K562 (cell line): ENCODE data around the gene DOK3. TPM values are rescaled to one million over a fixed set of nuclear protein-coding genes. Genes with fewer than 3 reads are reported as not detected.
A peak's percentile ranks its signal among the peaks of the same experiment; 100 is the strongest.

ENCODE experiments used
- ATAC-seq: fragments of 200-7000 bp; cut with Tn5 transposase; 3 replicates; pipeline ENCODE4 v1.9.1; 2020; ENCODE audit warnings: moderate library complexity
- BruUV-seq: library from RNA; stranded (reverse); fragments of 400-500 nt; replicated peaks from 2 replicates; lab custom pipeline; 2021; lab: Mats Ljungman, UMichigan
- CTCF ChIA-PET: fragments of 300-600 bp; formaldehyde crosslinking; extraction: SDS; loops from one replicate; lab custom pipeline; 2021; ENCODE audit warnings: low intra/inter-chr PET ratio; lab: Yijun Ruan, JAX
- POLR2A ChIA-PET: fragments of 300-600, 350-650 bp; sonication (Branson Sonifier 250); formaldehyde crosslinking; extraction: SDS; loops from one replicate; lab custom pipeline; 2021; ENCODE audit warnings: antibody characterized with exemption, inconsistent platforms; lab: Yijun Ruan, JAX
- DNase-seq, 4 experiments: peaks; one replicate each; pipeline versions ENCODE4 v3.0.0 to v3.0.0-alpha.2; 2011 to 2018; ENCODE audit warnings: low spot score in 3 of 4, mixed read lengths in 3 of 4; ENCODE audit errors: extremely low read depth in 1 of 4
- FAIRE-seq: peaks from 2 replicates; lab custom pipeline; 2011; peaks lifted over from hg19 to GRCh38; lab: Jason Lieb, UNC
- H2AFZ ChIP-seq: 2 replicates; pipeline ENCODE4 v1.6.0; 2011; ENCODE audit warnings: low read depth, low read length, control low read depth, inconsistent platforms
- H3K27ac ChIP-seq: fragments of 200-600 bp; 3 replicates; pipeline ENCODE4 v1.8.0; 2011; ENCODE audit warnings: low read depth, mild to moderate bottlenecking, control low read depth, inconsistent platforms, low read length, moderate library complexity, mixed read lengths; ENCODE audit errors: extremely low read depth
- H3K27me3 ChIP-seq, 2 experiments: fragments of 300-600 bp in 1 of 2; 2 replicates in 1 of 2; 3 replicates in 1 of 2; pipeline versions ENCODE4 v1.6.0 to v1.8.0; 2011; ENCODE audit warnings: inconsistent platforms in 2 of 2, low read length in 2 of 2, mild to moderate bottlenecking in 1 of 2, mixed read lengths in 1 of 2, moderate library complexity in 1 of 2; ENCODE audit not compliant: control insufficient read depth in 2 of 2, insufficient read depth in 2 of 2
- H3K36me3 ChIP-seq: fragments of 300-600 bp; 3 replicates; pipeline ENCODE4 v1.8.0; 2011; ENCODE audit warnings: mild to moderate bottlenecking, low read length, inconsistent platforms; ENCODE audit not compliant: control insufficient read depth, insufficient read depth
- H3K4me1 ChIP-seq, 2 experiments: fragments of 200-600 bp in 1 of 2; replicated peaks in 1 of 2; 2 replicates in 1 of 2; 3 replicates in 1 of 2; pipeline versions ENCODE4 v1.5.1 to v1.8.0; 2011; ENCODE audit warnings: inconsistent platforms in 2 of 2, low read length in 2 of 2, mild to moderate bottlenecking in 1 of 2, mixed read lengths in 1 of 2, moderate library complexity in 1 of 2; ENCODE audit not compliant: control insufficient read depth in 2 of 2, insufficient read depth in 2 of 2
- H3K4me2 ChIP-seq: 2 replicates; pipeline ENCODE4 v1.6.1; 2011; ENCODE audit warnings: low read length, control low read depth, inconsistent platforms, mixed read lengths; ENCODE audit not compliant: insufficient read depth
- H3K4me3 ChIP-seq: fragments of 200-600 bp; sonication (generic), shearing (Covaris generic); 2 replicates; pipeline ENCODE4 v1.5.1; 2016; ENCODE audit warnings: control low read depth, inconsistent platforms
- H3K79me2 ChIP-seq: fragments of 200-600 bp; 3 replicates; pipeline ENCODE4 v1.8.0; 2011; ENCODE audit warnings: low read length, inconsistent platforms; ENCODE audit not compliant: control insufficient read depth, insufficient read depth
- H3K9ac ChIP-seq, 2 experiments: 2 replicates each; pipeline versions ENCODE4 v1.6.0 to v1.6.1; 2011; ENCODE audit warnings: low read depth in 2 of 2, low read length in 2 of 2, control low read depth in 1 of 2, inconsistent platforms in 1 of 2, mild to moderate bottlenecking in 1 of 2, mixed read lengths in 1 of 2; ENCODE audit not compliant: insufficient read depth in 1 of 2
- H3K9me1 ChIP-seq: one replicate; pipeline ENCODE4 v1.6.0; 2011; ENCODE audit warnings: inconsistent platforms, mild to moderate bottlenecking, low read length, moderate library complexity; ENCODE audit not compliant: control insufficient read depth, insufficient read depth
- H3K9me3 ChIP-seq: replicated peaks from 2 replicates; pipeline ENCODE4 v1.5.1; 2011; ENCODE audit warnings: low read depth, low read length, inconsistent platforms; ENCODE audit not compliant: control insufficient read depth, insufficient read depth
- H4K20me1 ChIP-seq: replicated peaks from 2 replicates; pipeline ENCODE4 v1.6.1; 2011; ENCODE audit warnings: low read length, inconsistent platforms, mixed read lengths; ENCODE audit not compliant: control insufficient read depth, insufficient read depth
- HOXB6 ChIP-seq: fragments of 250-450 bp; sonication (Bioruptor Pico); IDR thresholded peaks from 2 replicates; pipeline ENCODE4 v1.5.1; 2022; ENCODE audit warnings: mild to moderate bottlenecking, borderline replicate concordance
- MYC ChIP-seq, 2 experiments: fragments of 250-450 bp in 1 of 2; sonication (Bioruptor Pico) in 1 of 2; IDR thresholded peaks; 2 replicates each; pipeline versions ENCODE4 v1.5.1 to v1.6.1; 2012 to 2021; ENCODE audit warnings: low read depth in 2 of 2, borderline replicate concordance in 1 of 2, improper control_type of control experiment in 1 of 2, low read length in 1 of 2, mild to moderate bottlenecking in 1 of 2, moderate library complexity in 1 of 2
- RBFOX2 ChIP-seq: fragments of 200-400 bp; formaldehyde crosslinking; IDR thresholded peaks from 2 replicates; pipeline ENCODE4 v1.6.1; 2017; ENCODE audit warnings: low read depth, mild to moderate bottlenecking, low read length, moderate library complexity
- RBM22 ChIP-seq: fragments of 200-400 bp; formaldehyde crosslinking; IDR thresholded peaks from 2 replicates; pipeline ENCODE4 v1.6.1; 2018; ENCODE audit warnings: low read length, low read depth; ENCODE audit not compliant: poor library complexity, severe bottlenecking
- SMARCA5 ChIP-seq: fragments of 450-650 bp; IDR thresholded peaks from 2 replicates; pipeline ENCODE4 v1.6.1; 2016
- TEAD1 ChIP-seq, 2 experiments: fragments of 450-650 bp in 1 of 2; sonication (generic) in 1 of 2; formaldehyde crosslinking; IDR thresholded peaks; 2 replicates each; pipeline versions ENCODE4 v1.4.0 to v1.8.0; 2020 to 2022; ENCODE audit warnings: mild to moderate bottlenecking in 2 of 2, missing genetic modification reagents in 1 of 2
- WGBS: fragments of 100-300 bp; shearing (Covaris generic); methylation state at CpG from one replicate; pipeline ENCODE4 v1.1.6; 2016; ENCODE audit warnings: low coverage, mixed read lengths; ENCODE audit not compliant: insufficient coverage; ENCODE audit errors: missing lambda C conversion rate; 5-methylcytosine and 5-hydroxymethylcytosine counted together
- in situ Hi-C: fragments of 300-500 bp; cut with MboI; formaldehyde crosslinking; loops from 4 replicates; pipeline ENCODE4 v1.15.0; 2018; ENCODE audit warnings: inconsistent platforms, mixed read lengths
- intact Hi-C: fragments of 100-400 bp; cut with micrococcal nuclease; formaldehyde crosslinking; loops from 2 replicates; pipeline ENCODE4 v1.14.2; 2022
- polyA plus RNA-seq, 8 experiments: library from polyadenylated mRNA; depleted of rRNA in 4 of 8; stranded (reverse) in 5 of 8; unstranded in 3 of 8; fragments of >200 nt; fragmentation: Nextera tagmentation in 2 of 8; fragmentation: Illumina TruSeq in 1 of 8; extraction: Ambion mirVana in 2 of 8; extraction: Trizol in 1 of 8; gene quantifications; 2 replicates each; pipeline versions ENCODE4 v1.2.1 to v1.2.3, GENCODE V29; 2011 to 2014; ENCODE audit warnings: inconsistent platforms in 1 of 8, missing spikeins in 1 of 8
- total RNA-seq, 7 experiments: library from RNA; depleted of rRNA in 6 of 7; stranded (reverse); fragments of >200 nt in 6 of 7; fragmentation: Illumina TruSeq in 2 of 7; extraction: Trizol in 2 of 7; gene quantifications; 2 replicates each; pipeline versions ENCODE4 v1.2.1 to v1.2.3, GENCODE V29; 2011 to 2021; ENCODE audit warnings: low replicate concordance in 1 of 7

DOK3 gene
- total and polyA plus RNA-seq, 9 of the 15 experiments (the other 6 are each of a cell fraction or from before 2014, with no cell fraction given) = 1.3 to 23.0 (median 8.0) TPM

- no peaks in the 10 kb centered on the region for H3K27me3 ChIP-seq
- H3K9me1 ChIP-seq = no peaks in the 10 kb centered on the region
- no peaks in the 10 kb centered on the region for H3K9me3 ChIP-seq
- TF ChIP-seq HOXB6 (CRISPR knock-in tag) = no peak
- TF ChIP-seq RBFOX2 = peak; percentile 52
- 0 out of 4 replicates have a peak, but pooled peaks of 1 of the 2 experiments have one; percentile 30 for TF ChIP-seq TEAD1 (CRISPR knock-in tag; IDR thresholded peaks at IDR 0.05)
- peak; percentile 12 for TF ChIP-seq RBM22
- TF ChIP-seq MYC (IDR thresholded peaks at IDR 0.05; ENCODE audit: low read depth, low read length) = no peak
- TF ChIP-seq MYC (CRISPR knock-in tag; IDR thresholded peaks at IDR 0.05; ENCODE audit: borderline replicate concordance, low read depth) = no peak
- TF ChIP-seq SMARCA5 = 0 out of 2 replicates have a peak, but pooled peaks have one; percentile 40
- peaks cover 3% of the 10 kb centered on the region; the same call in 1 of the 2 replicates for H4K20me1 ChIP-seq
- ATAC-seq = no peak
- in situ Hi-C loops = no loop called here
- FAIRE-seq = no peak
- H3K4me3 ChIP-seq = no peak overlapping the region
- H3K36me3 ChIP-seq = peaks cover 85% of the 10 kb centered on the region; the same call in 2 of the 3 replicates
- DNase-seq = peak in 2 of 4 experiments; percentile 41 to 43
- ChIA-PET CTCF (interaction anchor here (0.6 to 2.2 kb wide), 4 partner anchors 8 to 34 kb away, joined by 3 to 19 read pairs (median 4); no protein-coding TSS in a partner anchor), POLR2A (interaction anchor here (1.0 to 4.0 kb wide), 5 partner anchors 10 to 36 kb away, joined by 3 to 21 read pairs (median 4); no protein-coding TSS in a partner anchor)
- intact Hi-C loops = loop anchor here (1.0 kb wide), 1 partner anchor 10 kb away; no protein-coding TSS in a partner anchor
- peak overlapping the region; percentile 23; the same call in 1 of the 3 replicates for H3K27ac ChIP-seq
- peaks cover 35 to 74% of the 10 kb centered on the region in 2 experiments for H3K4me1 ChIP-seq
- H3K79me2 ChIP-seq = peaks cover 33% of the 10 kb centered on the region
- H3K9ac ChIP-seq = peak overlapping the region in 1 of 2 experiments; percentile 0; a peak in 2 of 4 replicates
- 91% methylated on average over 12 of the region's 16 CpGs for WGBS
- no TSS peak for BruUV-seq
- no peak overlapping the region for H2AFZ ChIP-seq
- H3K4me2 ChIP-seq = 0 out of 2 replicates have a peak overlapping the region, but pooled peaks have one; percentile 6
Measured at GRCh38 chr5:177490992-177491391, 18.6 kb downstream of the DOK3 start.
